ENCODE measurements around the gene OR13J1. TPM values are rescaled to one million over a fixed set of nuclear protein-coding genes. Genes with fewer than 3 reads are reported as not detected.

The OR13J1 gene
- polyA plus RNA-seq, 4 donors, result 0.19 TPM; not detected in 3

- H3K27ac ChIP-seq (ENCODE audit: low read depth in 1 of 3, low read length in 2 of 3), result peak overlapping the region in 1 of 3 donors; percentile 65
- no peak for FAIRE-seq
- DNase-seq, result no peak
These were observed 22.2 kb downstream of the OR13J1 start for GRCh38 chr9:35847792-35848572.

GRCh38 chr9:35845824-35846771, 24.1 kb downstream of the OR13J1 start:
- H3K27ac ChIP-seq (ENCODE audit: low read depth in 1 of 3, low read length in 2 of 3), result peak overlapping the region in 1 of 3 donors; percentile 25
- peaks cover 0 to 9% (median 8%) of the 10 kb centered on the region in 3 donors for H3K4me1 ChIP-seq (ENCODE audit: control insufficient read depth in 3 of 3, insufficient read depth in 2 of 3, low read depth in 1 of 3, low read length in 2 of 3)
- FAIRE-seq (no peak), DNase-seq (no peak)
- H3K27me3 ChIP-seq (ENCODE audit: control insufficient read depth in 3 of 3, insufficient read depth in 3 of 3, low read length in 3 of 3), result no peaks in the 10 kb centered on the region
- H3K9me3 ChIP-seq (ENCODE audit: control insufficient read depth in 2 of 2, insufficient read depth in 1 of 2, low read depth in 1 of 2, low read length in 1 of 2), result no peaks in the 10 kb centered on the region
- H3K4me3 ChIP-seq (ENCODE audit: low read depth in 1 of 3, low read length in 3 of 3), result no peak overlapping the region
- H3K36me3 ChIP-seq (ENCODE audit: control insufficient read depth in 3 of 3, insufficient read depth in 2 of 3, low read depth in 1 of 3, low read length in 3 of 3), result peaks cover 0 to 54% (median 0%) of the 10 kb centered on the region in 3 donors
- 68 to 89% (median 82%) methylated on average over 50 to 53 of the region's 53 CpGs for WGBS, 3 donors

More at GRCh38 chr9:35847792-35848572, 22.2 kb downstream of the OR13J1 start:
- no peak overlapping the region for H3K4me3 ChIP-seq (ENCODE audit: low read depth in 1 of 3, low read length in 3 of 3)
- peaks cover 0 to 47% (median 0%) of the 10 kb centered on the region in 3 donors for H3K36me3 ChIP-seq (ENCODE audit: control insufficient read depth in 3 of 3, insufficient read depth in 2 of 3, low read depth in 1 of 3, low read length in 3 of 3)
- no peaks in the 10 kb centered on the region for H3K27me3 ChIP-seq (ENCODE audit: control insufficient read depth in 3 of 3, insufficient read depth in 3 of 3, low read length in 3 of 3)
- peaks cover 0 to 9% (median 8%) of the 10 kb centered on the region in 3 donors for H3K4me1 ChIP-seq (ENCODE audit: control insufficient read depth in 3 of 3, insufficient read depth in 2 of 3, low read depth in 1 of 3, low read length in 2 of 3)
- no peaks in the 10 kb centered on the region for H3K9me3 ChIP-seq (ENCODE audit: control insufficient read depth in 2 of 2, insufficient read depth in 1 of 2, low read depth in 1 of 2, low read length in 1 of 2)
- WGBS, 3 donors, result 69 to 76% (median 73%) methylated on average over 4 of the region's 4 CpGs

- no peak for FAIRE-seq
- Histone ChIP-seq H3K4me1 (ENCODE audit: control insufficient read depth in 3 of 3, insufficient read depth in 2 of 3, low read depth in 1 of 3, low read length in 2 of 3) (peaks cover 0 to 13% (median 8%) of the 10 kb centered on the region in 3 donors), H3K27ac (ENCODE audit: low read depth in 1 of 3, low read length in 2 of 3) (peak overlapping the region in 2 of 3 donors; percentile 44 to 74)
These were observed 25.5 kb downstream of the OR13J1 start for GRCh38 chr9:35844628-35845270.

DNA sequence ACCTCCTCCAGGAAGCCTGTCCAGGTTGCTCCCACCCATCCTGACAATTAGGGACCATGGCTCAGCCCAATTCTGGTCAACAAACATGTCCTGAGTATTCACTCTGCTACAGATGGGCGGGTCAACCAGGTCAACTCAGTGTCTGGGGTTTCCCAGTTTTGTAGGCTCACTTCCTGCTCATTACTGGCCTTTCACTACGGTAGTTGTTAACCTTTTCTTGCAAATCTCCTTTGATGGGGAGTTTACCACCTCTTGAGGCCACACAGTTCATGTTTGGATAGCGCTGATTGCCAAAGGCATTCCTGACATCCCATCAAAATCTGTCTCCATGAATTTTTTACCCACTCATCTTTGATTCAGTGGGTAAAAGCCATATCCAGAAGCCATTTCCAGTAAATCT, 27.4 kb downstream of the OR13J1 start:
- peaks cover 0 to 66% (median 0%) of the 10 kb centered on the region in 3 donors for H3K36me3 ChIP-seq (ENCODE audit: control insufficient read depth in 3 of 3, insufficient read depth in 2 of 3, low read depth in 1 of 3, low read length in 3 of 3)
- peak overlapping the region in 1 of 3 donors; percentile 5 for H3K27ac ChIP-seq (ENCODE audit: low read depth in 1 of 3, low read length in 2 of 3)
- no peak for FAIRE-seq
- peaks cover 0 to 13% (median 8%) of the 10 kb centered on the region in 3 donors for H3K4me1 ChIP-seq (ENCODE audit: control insufficient read depth in 3 of 3, insufficient read depth in 2 of 3, low read depth in 1 of 3, low read length in 2 of 3)
- H3K27me3 ChIP-seq (ENCODE audit: control insufficient read depth in 3 of 3, insufficient read depth in 3 of 3, low read length in 3 of 3), result no peaks in the 10 kb centered on the region
- 69 to 77% (median 70%) methylated on average over 3 of the region's 3 CpGs for WGBS, 3 donors
- no peak for DNase-seq
- no peaks in the 10 kb centered on the region for H3K9me3 ChIP-seq (ENCODE audit: control insufficient read depth in 2 of 2, insufficient read depth in 1 of 2, low read depth in 1 of 2, low read length in 1 of 2)
- no peak overlapping the region for H3K4me3 ChIP-seq (ENCODE audit: low read depth in 1 of 3, low read length in 3 of 3)

More at GRCh38 chr9:35844628-35845270, 25.5 kb downstream of the OR13J1 start:
- no peaks in the 10 kb centered on the region for H3K9me3 ChIP-seq (ENCODE audit: control insufficient read depth in 2 of 2, insufficient read depth in 1 of 2, low read depth in 1 of 2, low read length in 1 of 2)
- 35 to 59% (median 54%) methylated on average over 7 of the region's 7 CpGs for WGBS, 3 donors
- no peaks in the 10 kb centered on the region for H3K27me3 ChIP-seq (ENCODE audit: control insufficient read depth in 3 of 3, insufficient read depth in 3 of 3, low read length in 3 of 3)
- no peak overlapping the region for H3K4me3 ChIP-seq (ENCODE audit: low read depth in 1 of 3, low read length in 3 of 3)
- DNase-seq, result peak; percentile 38 to 79
- H3K36me3 ChIP-seq (ENCODE audit: control insufficient read depth in 3 of 3, insufficient read depth in 2 of 3, low read depth in 1 of 3, low read length in 3 of 3), result peaks cover 0 to 66% (median 0%) of the 10 kb centered on the region in 3 donors

DNA sequence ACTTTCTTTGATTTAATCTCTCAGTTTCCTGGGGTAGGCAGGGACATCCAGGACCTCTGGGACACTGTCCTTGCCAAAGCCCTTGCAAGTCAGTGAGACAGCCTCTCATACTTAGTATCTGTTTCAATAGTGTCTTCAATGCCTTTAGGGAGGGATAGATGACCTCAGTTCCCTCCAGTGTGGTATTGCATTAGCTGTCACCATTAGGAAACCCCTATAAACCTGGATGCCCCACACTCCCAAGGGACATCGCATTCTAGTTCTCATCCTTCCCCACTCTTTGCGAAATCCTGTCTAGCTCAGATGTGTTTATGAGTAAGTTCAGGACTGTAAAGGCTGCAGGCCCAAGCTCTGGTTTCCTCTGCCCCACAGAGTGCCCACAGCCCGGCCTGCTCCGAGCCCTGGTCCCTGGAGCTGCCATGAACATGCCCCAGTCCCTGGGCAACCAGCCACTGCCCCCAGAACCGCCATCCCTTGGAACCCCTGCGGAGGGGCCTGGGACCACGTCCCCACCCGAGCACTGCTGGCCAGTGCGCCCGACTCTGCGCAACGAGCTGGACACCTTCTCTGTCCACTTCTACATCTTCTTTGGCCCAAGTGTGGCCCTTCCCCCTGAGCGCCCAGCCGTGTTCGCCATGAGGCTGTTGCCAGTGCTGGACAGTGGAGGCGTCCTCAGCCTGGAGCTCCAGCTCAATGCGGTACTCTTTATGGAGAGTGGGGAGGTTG, 28.0 kb downstream of the OR13J1 start:
- whole genome bisulfite sequencing, 3 donors, result 92 to 94% (median 92%) methylated on average over 17 of the region's 17 CpGs
- Histone ChIP-seq H3K36me3 (ENCODE audit: control insufficient read depth in 3 of 3, insufficient read depth in 2 of 3, low read depth in 1 of 3, low read length in 3 of 3) (peaks cover 0 to 69% (median 0%) of the 10 kb centered on the region in 3 donors), H3K27ac (ENCODE audit: low read depth in 1 of 3, low read length in 2 of 3) (no peak overlapping the region), H3K9me3 (ENCODE audit: control insufficient read depth in 2 of 2, insufficient read depth in 1 of 2, low read depth in 1 of 2, low read length in 1 of 2) (no peaks in the 10 kb centered on the region), H3K27me3 (ENCODE audit: control insufficient read depth in 3 of 3, insufficient read depth in 3 of 3, low read length in 3 of 3) (no peaks in the 10 kb centered on the region), H3K4me1 (ENCODE audit: control insufficient read depth in 3 of 3, insufficient read depth in 2 of 3, low read depth in 1 of 3, low read length in 2 of 3) (peaks cover 0 to 13% (median 8%) of the 10 kb centered on the region in 3 donors), H3K4me3 (ENCODE audit: low read depth in 1 of 3, low read length in 3 of 3) (no peak overlapping the region)
- FAIRE-seq (no peak), DNase-seq (no peak)

DNA sequence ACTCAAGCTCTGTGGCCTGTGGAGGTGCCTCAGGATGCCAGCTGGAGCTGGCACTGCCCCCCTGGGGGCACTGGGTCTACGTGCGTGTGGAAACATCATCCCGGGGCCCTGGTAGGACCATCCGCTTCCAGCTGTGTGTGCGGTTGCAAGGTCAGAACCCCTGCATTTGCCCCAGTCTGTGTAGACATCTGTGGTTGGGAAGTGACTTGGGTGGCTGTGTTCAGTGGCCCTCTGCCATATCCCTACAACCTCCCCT, 28.6 kb downstream of the OR13J1 start:
- WGBS, 3 donors, result 87 to 94% (median 89%) methylated on average over 5 of the region's 5 CpGs
- Histone ChIP-seq H3K27me3 (ENCODE audit: control insufficient read depth in 3 of 3, insufficient read depth in 3 of 3, low read length in 3 of 3) (no peaks in the 10 kb centered on the region), H3K4me3 (ENCODE audit: low read depth in 1 of 3, low read length in 3 of 3) (no peak overlapping the region), H3K36me3 (ENCODE audit: control insufficient read depth in 3 of 3, insufficient read depth in 2 of 3, low read depth in 1 of 3, low read length in 3 of 3) (peaks cover 0 to 66% (median 0%) of the 10 kb centered on the region in 3 donors), H3K27ac (ENCODE audit: low read depth in 1 of 3, low read length in 2 of 3) (no peak overlapping the region), H3K4me1 (ENCODE audit: control insufficient read depth in 3 of 3, insufficient read depth in 2 of 3, low read depth in 1 of 3, low read length in 2 of 3) (peaks cover 0 to 13% (median 8%) of the 10 kb centered on the region in 3 donors), H3K9me3 (ENCODE audit: control insufficient read depth in 2 of 2, insufficient read depth in 1 of 2, low read depth in 1 of 2, low read length in 1 of 2) (no peaks in the 10 kb centered on the region)
- FAIRE-seq (no peak), DNase-seq (no peak)

GRCh38 chr9:35840881-35841644, 29.1 kb downstream of the OR13J1 start:
- Histone ChIP-seq H3K27me3 (ENCODE audit: control insufficient read depth in 3 of 3, insufficient read depth in 3 of 3, low read length in 3 of 3) (no peaks in the 10 kb centered on the region), H3K36me3 (ENCODE audit: control insufficient read depth in 3 of 3, insufficient read depth in 2 of 3, low read depth in 1 of 3, low read length in 3 of 3) (peaks cover 0 to 65% (median 0%) of the 10 kb centered on the region in 3 donors), H3K4me3 (ENCODE audit: low read depth in 1 of 3, low read length in 3 of 3) (no peak overlapping the region), H3K4me1 (ENCODE audit: control insufficient read depth in 3 of 3, insufficient read depth in 2 of 3, low read depth in 1 of 3, low read length in 2 of 3) (peaks cover 0 to 17% (median 8%) of the 10 kb centered on the region in 3 donors), H3K27ac (ENCODE audit: low read depth in 1 of 3, low read length in 2 of 3) (no peak overlapping the region), H3K9me3 (ENCODE audit: control insufficient read depth in 2 of 2, insufficient read depth in 1 of 2, low read depth in 1 of 2, low read length in 1 of 2) (no peaks in the 10 kb centered on the region)
- no peak for FAIRE-seq
- no peak for DNase-seq
- WGBS, 3 donors, result 92 to 97% (median 95%) methylated on average over 12 to 15 of the region's 15 CpGs

Data from small intestine (tissue), 7 donors.